NCI-H187 (cell line): ENCODE measurements around the gene ERMARD.

ENCODE experiments used
- DNase-seq, 2 experiments: peaks; one replicate each; lab custom pipeline; 2025; lab: John Stamatoyannopoulos, UW

The ERMARD gene

DNA sequence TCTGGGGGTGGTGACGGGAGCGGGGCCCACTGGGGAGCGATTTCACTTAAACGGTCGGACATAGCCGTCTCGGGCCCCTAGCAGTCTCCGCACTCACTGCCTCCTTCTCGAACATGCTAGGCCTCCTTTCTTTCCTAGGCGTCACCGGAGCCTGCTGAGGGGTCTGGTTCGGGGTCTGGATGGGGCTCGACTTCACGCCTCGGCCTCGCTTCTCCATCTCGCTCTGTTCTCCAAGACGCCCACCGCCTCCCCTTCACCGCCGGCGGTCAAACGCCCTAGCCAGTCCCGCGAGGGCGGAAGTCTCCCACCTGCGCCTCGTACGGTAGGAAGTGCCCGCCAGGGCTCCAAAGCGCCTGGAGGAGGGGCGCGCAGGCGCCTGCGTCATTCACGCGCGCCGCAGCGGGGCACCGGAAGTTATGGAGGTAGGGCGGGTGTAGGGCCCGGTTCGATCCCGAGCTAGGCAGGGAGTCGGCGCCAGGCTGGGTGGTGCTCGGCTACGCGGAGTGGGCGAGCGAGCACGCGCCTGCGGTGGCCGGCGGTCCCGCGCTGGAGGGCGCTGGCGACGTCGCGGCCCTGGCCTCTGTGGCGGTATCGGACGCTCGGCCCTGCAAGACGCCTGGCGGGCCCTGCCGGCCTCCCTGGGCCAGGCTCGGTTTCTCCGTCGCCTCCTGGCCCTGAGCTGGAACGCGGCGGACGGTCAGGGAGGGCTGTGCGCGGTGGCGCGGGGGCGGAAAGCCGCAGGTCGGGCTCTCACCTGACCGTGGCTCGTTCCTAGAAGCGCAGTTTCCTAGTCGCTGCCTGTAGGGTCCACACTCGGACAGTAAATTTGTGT, at the start of gene ERMARD, which contains the start of gene DYNLT2:
ERMARD (plus strand) TSS at position 381 of the 832 bp plus-strand sequence; CDS start at position 417, 36 bp downstream.
DYNLT2 (minus strand) TSS at position 331 of the 832 bp plus-strand sequence; CDS start at position 217, 114 bp downstream.
- peak; percentile 80 to 83 for DNase-seq

DNA sequence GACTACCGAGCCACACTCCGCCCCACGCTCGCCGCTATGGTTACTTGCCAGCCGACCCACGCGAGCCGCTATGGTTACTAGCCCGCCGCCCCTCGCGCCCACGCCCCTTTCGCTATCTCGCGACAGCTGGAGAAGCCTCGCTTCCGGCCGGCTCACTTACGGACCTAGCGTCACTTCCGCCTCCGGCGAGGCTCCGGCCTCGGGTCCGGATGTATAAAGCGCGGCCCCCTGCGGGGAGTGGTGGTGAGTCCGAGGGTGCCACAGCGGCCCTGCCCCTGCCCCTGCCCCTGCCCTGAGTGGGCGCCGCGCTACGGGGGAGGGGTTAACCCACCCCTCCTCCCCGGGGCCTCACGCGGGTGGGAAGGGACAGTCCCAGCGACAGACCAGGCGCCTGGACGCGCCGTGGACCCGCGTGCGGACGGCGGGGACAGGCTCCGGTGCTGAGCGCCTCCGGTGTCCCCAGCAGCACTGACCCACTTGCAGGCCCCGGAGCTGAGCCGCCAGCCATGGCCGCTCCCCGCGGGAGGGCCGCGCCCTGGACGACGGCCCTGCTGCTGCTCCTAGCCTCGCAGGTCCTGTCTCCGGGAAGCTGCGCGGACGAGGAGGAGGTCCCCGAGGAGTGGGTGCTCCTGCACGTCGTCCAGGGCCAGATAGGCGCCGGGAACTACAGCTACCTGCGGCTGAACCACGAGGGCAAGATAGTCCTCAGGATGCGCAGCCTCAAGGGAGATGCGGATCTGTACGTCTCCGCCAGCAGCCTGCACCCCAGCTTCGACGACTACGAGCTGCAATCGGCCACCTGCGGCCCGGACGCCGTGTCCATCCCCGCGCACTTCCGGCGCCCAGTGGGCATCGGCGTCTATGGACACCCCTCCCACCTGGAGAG, 49.2 kb upstream of the ERMARD start, which contains the start of the genes C6orf120 and WDR27:
C6orf120 (plus strand) TSS at position 173 of the 886 bp plus-strand sequence; CDS start at position 507, 334 bp downstream.
WDR27 (minus strand) TSS at position 76 of the 886 bp plus-strand sequence. CDS start 13,024 bp downstream, outside the sequence.
- peak; percentile 67 to 94 for DNase-seq

DNA sequence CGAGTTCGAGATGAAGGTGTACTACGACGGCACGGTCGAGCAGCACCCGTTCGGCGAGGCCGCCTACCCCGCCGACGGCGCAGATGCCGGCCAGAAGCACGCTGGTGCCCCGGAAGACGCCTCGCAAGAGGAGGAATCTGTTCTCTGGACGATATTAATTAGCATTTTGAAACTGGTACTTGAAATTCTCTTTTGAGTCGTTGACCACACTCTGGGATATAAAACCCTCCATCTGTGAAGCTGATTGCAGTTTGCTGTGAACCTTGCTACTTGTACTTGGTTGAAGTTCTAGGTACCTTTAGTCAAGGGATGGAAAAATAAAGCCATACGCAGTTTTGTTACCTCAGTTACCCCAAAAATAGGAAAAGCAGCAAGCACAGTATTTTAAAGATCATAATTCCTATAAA, 48.6 kb upstream of the ERMARD start:
- DNase-seq: no peak

DNA sequence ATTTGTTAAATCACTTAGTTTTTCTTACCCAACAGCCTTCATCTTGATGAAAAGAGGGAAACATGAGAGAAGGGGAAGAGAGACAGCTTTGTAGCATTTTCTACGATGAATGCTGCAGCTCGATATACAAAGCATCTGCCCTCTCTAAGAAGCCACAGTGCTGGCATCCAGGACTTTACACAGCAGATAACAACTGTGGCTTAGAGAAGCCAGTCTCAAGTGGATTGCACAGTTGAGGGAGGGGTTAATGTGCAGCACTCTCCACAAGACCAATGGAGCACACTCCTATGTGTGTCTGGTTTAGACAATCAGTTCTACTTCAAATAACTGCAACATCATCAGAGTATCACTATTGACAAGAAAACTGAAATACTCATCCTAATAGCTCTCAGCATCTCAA, 43.6 kb upstream of the ERMARD start:
- DNase-seq: no peak

DNA sequence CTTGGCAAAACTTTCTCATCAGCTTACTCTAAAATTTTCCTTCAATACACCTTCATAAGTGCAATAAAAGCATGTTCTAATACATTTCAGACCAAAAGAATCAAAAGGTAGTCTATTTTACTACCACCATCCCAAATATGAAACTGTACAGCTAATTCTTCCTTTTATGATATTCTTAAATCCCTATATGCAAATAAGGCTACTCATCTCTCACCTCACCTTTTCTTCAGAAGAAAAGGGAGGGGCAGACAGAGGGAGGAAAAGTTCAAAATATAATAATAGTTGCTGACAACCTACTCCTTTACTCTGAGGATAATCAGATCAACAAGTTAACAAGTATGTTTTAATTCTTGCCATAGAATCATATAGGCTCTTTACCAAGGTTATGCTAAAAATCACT, 42.1 kb upstream of the ERMARD start:
- DNase-seq: no peak

DNA sequence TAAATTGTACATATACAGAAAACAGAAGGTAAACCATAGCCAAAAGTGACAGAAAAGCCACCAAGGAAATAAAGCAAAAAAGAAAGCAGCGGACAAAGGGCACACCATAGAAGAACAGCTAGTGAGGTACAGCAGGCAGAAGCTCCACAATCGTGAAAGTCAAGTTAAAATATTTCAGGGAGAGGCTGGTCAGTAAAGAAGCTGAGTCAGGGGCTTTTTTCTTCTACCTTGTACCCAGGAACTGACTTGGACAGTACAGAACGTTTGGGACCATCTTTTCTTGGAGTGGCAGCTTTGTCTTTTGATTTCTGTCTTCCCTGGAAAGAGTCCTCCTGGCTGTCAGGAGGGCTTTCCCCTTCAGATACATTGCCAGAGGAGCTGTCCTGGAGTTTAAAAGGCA, 41.4 kb upstream of the ERMARD start:
- no peak for DNase-seq

DNA sequence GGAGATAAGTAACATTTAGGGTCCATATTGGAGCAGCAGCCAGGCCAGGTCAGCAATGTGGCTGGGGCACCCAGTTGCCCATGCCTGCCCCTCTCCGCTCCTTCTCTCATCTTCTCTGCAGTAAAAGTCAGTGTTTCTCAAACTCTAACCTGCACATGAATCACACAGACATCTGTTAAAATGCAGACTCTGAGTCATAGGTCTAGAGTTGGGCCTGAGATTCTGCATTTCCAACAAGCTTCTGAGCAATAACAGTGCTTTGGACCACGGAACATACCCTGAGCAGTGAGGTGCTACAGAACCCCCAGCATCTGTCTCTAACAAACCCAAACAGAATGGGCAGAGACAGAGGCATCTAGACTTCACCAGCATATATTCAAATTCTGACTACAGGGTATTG, 37.2 kb upstream of the ERMARD start:
- no peak for DNase-seq

DNA sequence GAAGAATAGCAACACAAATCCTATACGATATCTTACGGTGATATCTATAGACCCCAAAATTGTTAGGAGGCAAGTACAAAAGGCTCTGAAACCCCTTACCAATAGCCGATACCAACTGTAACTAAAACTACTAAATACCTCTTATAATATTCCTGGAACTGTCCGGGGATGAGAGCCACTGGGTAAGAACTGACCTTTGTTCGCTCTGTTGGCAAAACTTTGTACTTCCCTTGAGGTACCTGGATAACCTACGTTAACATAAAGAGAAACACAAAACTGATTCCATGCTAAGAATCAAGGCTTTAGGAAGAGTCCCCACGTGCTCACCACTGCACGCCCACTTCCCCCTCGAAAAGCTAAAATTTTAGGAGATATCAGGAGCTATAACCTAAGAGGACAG, 36.8 kb upstream of the ERMARD start:
- no peak for DNase-seq

DNA sequence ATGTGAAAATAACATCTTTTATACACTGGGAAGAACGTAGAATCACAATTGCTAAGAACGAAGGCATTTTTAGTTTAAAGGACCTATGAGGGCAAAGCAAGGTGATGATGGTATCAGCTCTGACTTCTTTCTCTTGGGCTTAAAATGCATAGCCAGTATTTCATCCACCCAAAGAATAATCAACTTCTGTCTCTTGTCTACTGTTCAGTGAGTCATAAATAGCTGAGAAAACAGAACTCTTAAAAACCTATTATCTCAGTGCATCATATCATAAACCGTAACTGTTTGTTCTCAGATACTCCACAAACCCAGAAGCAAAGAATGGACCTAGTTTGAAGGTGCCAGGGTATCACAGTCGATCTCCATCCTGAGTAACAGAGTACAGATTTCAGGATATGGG, 32.3 kb upstream of the ERMARD start:
- no peak for DNase-seq

DNA sequence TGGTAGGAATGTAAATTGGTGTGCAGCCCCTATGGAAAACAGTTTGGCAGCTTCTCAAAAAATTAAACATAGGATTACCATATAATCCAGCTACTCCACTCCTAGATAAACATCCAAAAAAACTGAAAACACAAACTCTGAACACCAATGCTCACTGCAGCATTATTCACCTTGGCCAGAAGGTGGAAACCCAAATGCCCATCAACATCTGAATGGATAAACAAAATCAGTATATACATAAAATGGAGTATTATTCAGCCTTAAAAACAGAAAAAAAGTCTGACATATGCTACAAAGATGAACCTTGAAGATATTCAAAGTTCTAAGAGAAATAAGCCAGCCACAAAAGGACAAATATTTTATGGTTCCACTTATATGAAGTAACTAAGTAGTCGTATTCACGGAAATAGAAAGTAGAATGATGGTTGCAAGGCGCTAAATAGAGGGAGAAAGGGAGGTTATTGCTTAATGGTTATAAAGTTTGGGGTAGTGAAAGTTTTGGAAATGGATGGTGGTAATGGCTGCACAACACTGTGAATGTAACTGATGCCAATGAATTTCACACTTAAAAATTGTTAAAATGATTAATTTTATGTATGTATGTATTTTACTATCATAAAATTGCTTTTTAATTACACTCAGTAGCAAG, 31.1 kb upstream of the ERMARD start:
- no peak for DNase-seq

DNA sequence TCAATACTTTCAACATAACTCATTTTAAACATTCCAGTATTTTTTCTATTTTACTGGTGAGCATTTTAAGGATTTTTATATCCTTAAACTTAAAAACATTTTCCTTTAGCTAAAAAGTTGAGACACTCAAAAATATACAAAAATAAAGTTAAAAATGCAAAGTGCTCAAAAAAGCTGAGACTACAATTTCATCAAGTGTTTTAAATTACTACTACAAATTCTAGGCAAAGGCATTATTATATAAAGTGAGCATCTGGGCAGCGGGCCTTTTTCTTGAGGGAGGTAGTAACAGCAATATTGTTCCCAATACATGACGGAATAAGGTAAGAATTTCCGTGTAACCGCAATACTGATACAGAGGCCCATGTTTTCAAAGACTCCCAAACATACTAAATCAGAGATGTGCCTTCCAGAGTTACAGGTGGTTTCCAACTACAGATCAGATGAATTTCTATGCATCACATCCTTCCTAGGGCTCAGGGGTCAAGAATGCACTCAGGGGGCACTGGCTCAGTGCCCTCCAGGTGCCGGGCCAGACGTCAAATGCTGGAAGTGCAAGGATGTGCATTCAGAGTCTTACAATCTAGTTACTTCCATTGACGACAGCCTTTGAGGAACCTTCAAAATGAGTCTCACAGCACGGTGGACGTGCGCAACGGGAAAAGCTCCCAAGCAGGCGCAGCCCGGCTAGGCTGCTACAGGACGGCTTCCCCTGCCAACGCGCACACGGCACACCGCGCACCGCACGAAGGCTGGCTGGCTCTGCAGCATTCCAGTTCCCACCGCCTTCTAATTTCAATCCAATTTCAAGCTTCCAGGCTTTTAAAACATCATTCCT, 28.8 kb upstream of the ERMARD start:
- no peak for DNase-seq

DNA sequence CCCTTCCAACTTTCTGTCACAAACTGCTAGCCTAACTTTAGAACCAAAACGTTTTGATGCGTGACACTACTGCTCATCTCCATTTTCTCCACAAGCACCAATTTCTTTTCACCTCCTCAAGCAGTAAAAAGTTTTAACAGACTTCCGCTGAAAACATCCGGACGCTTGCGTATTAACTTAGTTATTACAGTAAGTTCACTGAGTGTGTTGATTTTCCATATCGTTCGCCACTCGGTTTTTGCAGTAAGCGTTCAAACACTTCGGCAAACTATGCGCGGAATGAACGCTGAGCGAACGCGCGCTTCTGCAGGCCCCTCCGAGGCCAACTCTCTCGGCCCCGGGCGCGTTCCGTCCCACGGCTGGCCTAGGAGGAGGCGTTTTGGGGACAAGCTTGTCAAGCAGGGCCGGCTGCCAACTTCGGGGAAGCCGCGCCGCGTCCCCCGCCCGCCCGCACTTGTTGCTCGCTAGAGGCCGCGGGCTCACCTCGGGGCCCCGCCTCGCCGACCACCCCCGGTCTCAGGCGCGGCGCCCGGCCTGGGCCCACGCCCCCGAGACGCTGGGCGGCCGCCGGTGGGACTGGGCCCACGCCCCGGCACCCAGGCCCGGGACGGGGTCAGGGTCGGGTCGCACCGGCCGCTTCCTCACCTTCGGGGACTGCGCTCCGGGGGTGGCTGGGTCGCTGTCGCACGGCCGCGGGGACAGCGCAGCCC, 28.1 kb upstream of the ERMARD start:
- DNase-seq: peak in 1 of 2 experiments; percentile 23

DNA sequence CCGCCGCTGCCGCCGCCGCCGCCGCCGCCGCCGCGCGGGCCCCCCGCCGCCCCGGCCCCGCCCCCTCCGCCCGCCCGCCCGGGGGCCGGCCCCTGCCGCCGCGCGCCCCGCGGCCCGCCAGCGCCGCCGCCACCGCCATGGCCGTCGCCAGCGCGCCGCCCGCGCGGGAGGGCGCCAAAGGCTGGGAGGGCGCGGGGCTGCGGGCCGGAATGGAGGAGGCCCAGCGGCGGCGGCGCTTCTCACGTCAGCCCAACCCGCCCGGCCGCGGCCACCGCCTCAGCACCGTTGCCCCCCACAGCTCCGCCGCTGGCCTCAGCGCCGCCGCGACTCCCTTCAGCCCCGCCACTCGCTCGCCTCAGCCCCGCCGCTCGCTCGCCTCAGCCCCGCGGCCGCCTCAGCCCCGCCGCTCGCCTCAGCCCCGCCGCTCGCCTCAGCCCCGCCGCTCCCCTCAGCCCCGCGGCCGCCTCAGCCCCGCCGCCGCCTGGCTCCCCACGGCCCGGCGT, 27.4 kb upstream of the ERMARD start:
- peak in 1 of 2 experiments; percentile 13 for DNase-seq

DNA sequence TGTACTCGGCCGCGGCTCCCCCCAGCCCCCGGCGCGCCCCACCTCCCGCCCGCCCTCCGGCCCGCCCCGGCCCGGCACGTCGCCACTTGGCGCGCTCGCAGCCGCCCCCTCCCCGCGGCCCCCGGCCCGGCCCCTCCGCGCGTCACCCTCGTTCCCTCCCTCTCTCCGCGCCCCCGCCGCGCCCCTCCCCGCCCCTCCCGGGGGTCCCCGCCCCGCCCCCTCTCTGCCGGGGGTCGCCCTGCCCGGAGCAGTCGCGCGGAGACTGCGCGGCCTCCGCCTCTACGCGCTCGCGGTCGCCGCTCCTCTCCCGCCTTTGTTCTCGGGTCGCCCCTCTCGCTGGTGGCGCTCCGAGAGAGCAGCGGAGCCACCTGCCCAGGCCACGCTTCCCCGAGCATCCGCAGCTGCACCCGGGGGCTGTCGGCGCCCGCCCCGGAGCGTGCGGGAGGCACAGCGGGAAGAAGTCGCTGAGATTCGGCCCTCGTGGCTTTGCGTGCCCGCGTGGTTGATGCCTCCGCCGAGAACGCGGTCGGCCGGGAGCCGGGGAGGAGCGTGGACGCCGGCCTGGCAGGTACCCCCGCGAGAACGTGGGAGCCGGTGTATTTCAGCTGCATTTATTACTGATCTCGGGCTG, 26.8 kb upstream of the ERMARD start, which contains the start of gene PHF10:
PHF10 (minus strand) TSS at position 7 of the 631 bp plus-strand sequence. CDS start 569 bp downstream, outside the sequence.
- peak; percentile 45 to 52 for DNase-seq

DNA sequence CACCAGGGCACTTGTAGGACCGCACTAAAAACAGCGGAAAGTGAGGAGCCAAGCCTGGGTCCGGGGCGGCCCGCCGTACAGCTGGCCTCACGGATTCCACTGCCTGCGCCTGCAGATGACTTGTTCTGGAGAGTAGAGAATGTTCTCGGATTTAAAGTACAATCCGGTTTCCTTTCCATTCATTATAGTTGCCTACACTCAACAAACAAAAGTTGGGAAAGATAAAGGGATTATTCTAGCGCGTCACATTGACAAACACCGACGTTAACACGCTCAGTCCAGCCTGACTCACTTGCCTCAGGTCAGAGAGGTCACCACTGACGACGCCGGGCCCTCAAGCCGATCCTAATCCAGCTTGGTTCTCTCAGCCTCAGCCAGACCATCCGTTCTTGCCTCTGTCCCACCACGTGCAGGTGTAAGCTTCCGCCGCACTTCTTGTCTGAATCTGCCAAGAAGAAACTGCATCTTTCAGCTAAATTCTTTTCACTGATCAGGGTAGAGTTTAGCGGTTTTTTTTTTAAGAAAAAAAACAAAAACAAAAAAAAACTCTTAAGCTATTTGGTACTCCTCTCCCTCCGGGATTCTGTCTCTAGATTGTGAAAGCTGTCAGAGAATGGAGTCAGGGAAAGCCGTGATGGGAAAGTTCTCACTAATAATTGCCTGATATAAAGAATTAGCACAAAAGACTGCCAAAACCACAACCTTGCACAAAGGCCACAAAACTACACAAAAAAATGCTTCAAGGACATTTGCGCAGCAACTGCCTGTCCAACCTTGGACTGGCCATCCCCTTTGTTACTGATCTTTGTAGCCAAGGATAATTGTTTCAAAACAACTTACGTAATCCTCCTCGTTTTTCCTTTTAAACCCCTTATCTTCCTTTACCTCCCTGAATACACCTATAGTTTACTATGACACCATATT, 26.0 kb upstream of the ERMARD start:
- DNase-seq: peak in 1 of 2 experiments; percentile 52

DNA sequence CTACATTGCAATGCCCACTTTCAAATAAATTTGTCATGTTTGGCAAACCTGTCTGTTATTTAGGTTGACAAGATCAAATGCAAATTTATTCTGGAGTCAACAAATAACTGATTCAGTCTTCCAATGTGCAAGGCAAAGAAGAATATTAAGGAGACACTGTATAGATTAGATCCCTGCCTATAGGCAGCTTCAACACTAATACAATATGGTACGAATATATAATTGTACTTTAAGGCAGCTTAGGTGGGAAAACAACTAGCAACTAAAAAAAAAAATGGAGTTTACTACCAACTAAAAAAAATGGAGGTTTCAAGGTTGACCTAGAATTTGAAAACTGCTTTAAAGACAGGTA, 25.4 kb upstream of the ERMARD start:
- DNase-seq: no peak

DNA sequence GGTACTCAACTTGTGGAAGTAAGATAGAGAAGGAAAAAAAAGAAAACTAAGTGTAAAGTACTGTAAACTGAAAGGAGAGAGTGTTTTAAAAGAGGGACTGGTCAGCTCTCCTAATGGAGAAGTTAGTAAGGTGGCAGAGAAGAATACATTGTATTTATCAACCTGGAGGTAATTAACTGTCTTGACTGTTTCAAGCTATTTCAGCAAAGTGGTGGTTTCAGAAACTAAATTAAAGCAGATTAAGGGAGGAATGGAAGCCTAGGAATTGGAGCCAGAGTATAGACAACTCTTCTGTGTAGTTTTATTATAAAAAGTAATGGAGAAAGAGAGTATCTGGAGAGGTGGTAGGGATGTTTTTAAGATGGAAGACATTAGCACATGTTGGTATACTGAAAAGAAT, 24.5 kb upstream of the ERMARD start:
- no peak for DNase-seq

DNA sequence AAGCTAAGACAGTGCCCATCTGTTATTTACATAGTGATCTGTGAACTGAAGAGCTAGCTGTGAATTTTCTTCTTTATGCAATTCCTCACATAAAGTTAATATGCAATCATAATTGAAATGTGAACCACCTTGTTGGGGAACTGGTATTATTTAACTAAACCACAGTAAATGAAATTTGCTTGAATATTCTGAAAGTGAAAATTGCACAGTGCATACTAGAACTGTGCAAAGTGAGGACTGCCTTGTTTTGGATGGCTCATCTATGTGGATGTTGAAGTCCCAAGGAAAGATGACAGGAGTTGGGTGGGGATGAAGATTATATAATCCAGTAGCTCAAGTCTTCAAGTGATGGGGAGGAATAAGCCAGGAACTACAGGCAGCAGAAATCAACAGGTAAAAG, 21.5 kb upstream of the ERMARD start:
- DNase-seq: no peak
